Esophagus muscularis mucosa (tissue), 3 donors: ENCODE results near the gene BICC1.

Experiments
- CTCF ChIP-seq, 3 experiments: fragments of 200-600 bp in 2 of 3; fragments of 450-650 bp in 1 of 3; sonication (generic) in 2 of 3; IDR thresholded peaks; one replicate each; pipeline ENCODE4 v1.5.1; 2017 to 2019; ENCODE audit warnings: antibody characterized with exemption in 3 of 3, mild to moderate bottlenecking in 2 of 3, moderate library complexity in 1 of 3
- POLR2A ChIP-seq: fragments of 450-650 bp; IDR thresholded peaks from one replicate; pipeline ENCODE4 v1.6.1; 2017; ENCODE audit warnings: antibody characterized with exemption, moderate library complexity, mild to moderate bottlenecking, low read depth
- POLR2AphosphoS5 ChIP-seq, 2 donors: sonication (generic); formaldehyde crosslinking; IDR thresholded peaks; one replicate each; pipeline ENCODE4 v1.6.1; 2017; ENCODE audit warnings: antibody characterized with exemption in 2 of 2

GRCh38 chr10:58752665-58753064, 240.0 kb downstream of the BICC1 start:
- TF ChIP-seq CTCF (IDR thresholded peaks at IDR 0.05) = no peak
- TF ChIP-seq POLR2AphosphoS5 (IDR thresholded peaks at IDR 0.05) = no peak
- TF ChIP-seq POLR2A = no peak
